Activated B cell treated with CpG ODN at 0.5 μM for 24 hours (primary cell): ENCODE measurements around the gene TANGO2. TPM values are rescaled to one million over a fixed set of nuclear protein-coding genes. Genes with fewer than 3 reads are reported as not detected.

Source experiments
- ATAC-seq: fragments of 200-7000 bp; cut with Tn5 transposase; one replicate; pipeline ENCODE4 v1.10.0; 2021; ENCODE audit warnings: low read depth, mild to moderate bottlenecking, moderate library complexity
- CTCF ChIA-PET: fragments of 350-600 bp; sonication (Branson Sonifier 250); formaldehyde crosslinking; loops from one replicate; lab custom pipeline; 2021; ENCODE audit warnings: antibody characterized with exemption; lab: Charles Lee
- POLR2A ChIA-PET: fragments of 350-600 bp; sonication (Branson Sonifier 250); formaldehyde crosslinking; loops from one replicate; lab custom pipeline; 2021; ENCODE audit warnings: antibody characterized with exemption; lab: Charles Lee
- DNase-seq: peaks from one replicate; pipeline ENCODE4 v3.0.0; 2022
- H3K27ac Mint-ChIP-seq: one replicate; pipeline ENCODE4 v1.8.0; 2020; ENCODE audit warnings: mixed read lengths
- H3K27me3 Mint-ChIP-seq: one replicate; pipeline ENCODE4 v1.8.0; 2021; ENCODE audit warnings: mixed read lengths
- H3K36me3 Mint-ChIP-seq: one replicate; pipeline ENCODE4 v1.8.0; 2021; ENCODE audit warnings: low read depth, mixed read lengths
- H3K4me1 Mint-ChIP-seq: one replicate; pipeline ENCODE4 v1.8.0; 2021; ENCODE audit warnings: mixed read lengths
- H3K4me3 Mint-ChIP-seq: one replicate; pipeline ENCODE4 v1.8.0; 2020; ENCODE audit warnings: mild to moderate bottlenecking, mixed read lengths
- H3K9me3 Mint-ChIP-seq: one replicate; pipeline ENCODE4 v1.8.0; 2020; ENCODE audit warnings: mixed read lengths
- intact Hi-C: fragments of 100-400 bp; cut with micrococcal nuclease; formaldehyde crosslinking; loops from one replicate; pipeline ENCODE4 v1.15.1; 2024
- total RNA-seq: library from RNA; stranded (reverse); gene quantifications from 2 replicates; pipeline ENCODE4 v1.2.3, GENCODE V29; 2022
- TF ChIP-seq, protein P1 (sequence below): fragments of 200-600 bp; IDR thresholded peaks from one replicate; pipeline ENCODE4 v1.8.0; 2022; ENCODE audit warnings: antibody characterized with exemption, mild to moderate bottlenecking

TANGO2 gene
- total RNA-seq, 1 donor from 2014 or later: 47.2 TPM

DNA sequence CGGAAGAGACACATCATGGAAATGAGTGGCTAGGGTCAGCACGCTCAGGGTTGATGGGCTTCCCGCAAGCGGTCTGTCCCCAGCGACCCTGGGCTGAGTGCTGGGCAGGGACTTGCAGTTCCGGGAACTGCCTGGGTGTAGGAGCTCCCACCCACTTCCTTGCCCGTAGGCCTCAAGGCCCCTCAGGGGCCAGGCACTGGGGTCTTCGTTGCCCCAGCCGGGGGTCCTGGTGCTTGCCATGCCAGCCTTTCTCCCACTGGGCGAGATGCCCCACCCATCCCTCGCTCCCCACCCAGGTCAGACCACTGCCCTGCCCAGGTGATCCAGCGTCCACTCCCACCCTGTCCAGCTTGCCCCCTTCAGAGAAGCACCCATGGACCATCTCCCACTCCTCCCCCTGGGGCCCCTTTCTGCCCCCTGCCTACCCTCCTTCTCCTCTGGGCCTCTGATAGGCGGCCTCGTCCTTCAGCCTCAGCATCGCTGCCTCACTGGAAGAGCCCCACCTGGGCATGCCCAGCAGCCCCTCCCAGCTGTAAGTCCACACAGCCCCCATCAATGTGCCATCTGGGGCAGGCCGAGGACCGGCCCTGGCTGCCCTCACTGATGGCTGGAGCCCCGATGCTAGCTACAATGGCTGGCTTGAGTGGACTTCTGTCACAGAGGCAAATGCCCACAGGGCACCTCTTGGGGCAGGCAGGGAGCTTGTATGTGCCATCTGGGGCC is 41.3 kb downstream of the TANGO2 start:
- Mint-ChIP-seq H3K4me3 (no peak overlapping the region), H3K36me3 (peaks cover 64% of the 10 kb centered on the region), H3K4me1 (no peaks in the 10 kb centered on the region), H3K27me3 (no peaks in the 10 kb centered on the region), H3K27ac (no peak overlapping the region), H3K9me3 (no peaks in the 10 kb centered on the region)
- ATAC-seq: no peak
- ChIA-PET POLR2A (no interaction called here), CTCF (no interaction called here)
- DNase-seq: no peak
- TF ChIP-seq, protein P1, sequence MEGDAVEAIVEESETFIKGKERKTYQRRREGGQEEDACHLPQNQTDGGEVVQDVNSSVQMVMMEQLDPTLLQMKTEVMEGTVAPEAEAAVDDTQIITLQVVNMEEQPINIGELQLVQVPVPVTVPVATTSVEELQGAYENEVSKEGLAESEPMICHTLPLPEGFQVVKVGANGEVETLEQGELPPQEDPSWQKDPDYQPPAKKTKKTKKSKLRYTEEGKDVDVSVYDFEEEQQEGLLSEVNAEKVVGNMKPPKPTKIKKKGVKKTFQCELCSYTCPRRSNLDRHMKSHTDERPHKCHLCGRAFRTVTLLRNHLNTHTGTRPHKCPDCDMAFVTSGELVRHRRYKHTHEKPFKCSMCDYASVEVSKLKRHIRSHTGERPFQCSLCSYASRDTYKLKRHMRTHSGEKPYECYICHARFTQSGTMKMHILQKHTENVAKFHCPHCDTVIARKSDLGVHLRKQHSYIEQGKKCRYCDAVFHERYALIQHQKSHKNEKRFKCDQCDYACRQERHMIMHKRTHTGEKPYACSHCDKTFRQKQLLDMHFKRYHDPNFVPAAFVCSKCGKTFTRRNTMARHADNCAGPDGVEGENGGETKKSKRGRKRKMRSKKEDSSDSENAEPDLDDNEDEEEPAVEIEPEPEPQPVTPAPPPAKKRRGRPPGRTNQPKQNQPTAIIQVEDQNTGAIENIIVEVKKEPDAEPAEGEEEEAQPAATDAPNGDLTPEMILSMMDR: no peak
- intact Hi-C loops: no loop called here

DNA sequence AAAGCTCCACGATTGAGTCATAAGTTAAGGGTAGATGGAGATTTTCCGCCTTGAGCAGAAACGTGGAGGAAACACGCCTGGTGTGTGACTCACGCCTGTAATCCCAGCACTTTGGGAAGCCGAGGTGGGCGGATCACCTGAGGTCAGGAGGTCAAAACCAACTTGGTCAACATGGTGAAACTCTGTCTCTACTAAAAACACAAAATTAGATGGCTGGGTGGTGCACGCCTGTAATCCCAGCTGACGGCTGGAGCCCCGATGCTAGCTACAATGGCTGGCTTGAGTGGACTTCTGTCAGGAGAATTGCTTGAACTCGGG is 41.8 kb downstream of the TANGO2 start:
- no peak overlapping the region for H3K27ac Mint-ChIP-seq
- CTCF ChIA-PET: no interaction called here

DNA sequence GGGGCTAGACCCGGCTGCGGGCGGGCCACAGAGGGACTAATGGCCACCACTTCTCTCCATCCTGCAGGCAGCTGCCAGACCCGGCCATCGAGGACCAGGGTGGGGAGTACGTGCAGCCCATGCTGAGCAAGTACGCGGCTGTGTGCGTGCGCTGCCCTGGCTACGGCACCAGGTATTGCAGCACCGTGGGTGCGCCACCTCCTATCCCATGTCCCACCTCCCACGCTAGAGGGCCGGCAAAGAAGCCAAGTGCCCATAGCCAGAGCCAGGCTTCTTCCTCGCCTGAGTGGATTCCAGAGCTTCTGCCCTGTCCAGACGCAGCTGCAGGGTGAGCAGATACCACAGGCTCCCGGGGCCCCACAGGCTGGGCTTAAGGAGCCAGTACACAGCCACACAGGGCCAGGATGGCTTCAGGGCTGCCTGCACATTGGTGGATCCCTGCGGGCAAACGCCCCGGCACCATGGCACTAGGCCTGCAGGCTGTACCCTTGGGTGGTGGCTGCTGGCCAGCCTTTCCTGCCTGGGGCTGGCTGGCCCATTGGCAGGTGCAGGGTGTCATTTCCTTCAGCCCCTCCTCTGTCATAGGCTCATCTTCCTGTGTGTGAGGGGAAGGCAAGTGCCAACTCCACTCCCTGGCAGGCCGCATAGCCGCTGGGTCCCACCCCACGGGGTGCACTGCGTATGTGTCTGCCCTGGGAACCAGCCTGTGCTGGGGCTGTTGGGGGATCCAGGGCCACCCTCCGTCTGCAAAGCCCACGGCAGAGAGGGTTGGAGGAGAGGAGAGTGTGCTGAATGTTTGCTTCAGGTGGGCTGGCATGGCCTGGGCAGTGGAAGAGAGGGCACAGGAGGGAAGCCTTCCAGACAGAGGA is 42.6 kb downstream of the TANGO2 start:
- H3K36me3 Mint-ChIP-seq: peaks cover 53% of the 10 kb centered on the region
- ATAC-seq: no peak
- no peak overlapping the region for H3K4me3 Mint-ChIP-seq
- no peaks in the 10 kb centered on the region for H3K4me1 Mint-ChIP-seq
- no peak for DNase-seq
- intact Hi-C loops: no loop called here
- no peak overlapping the region for H3K27ac Mint-ChIP-seq
- POLR2A ChIA-PET: no interaction called here
- TF ChIP-seq, protein P1: no peak
- CTCF ChIA-PET: no interaction called here
- no peaks in the 10 kb centered on the region for H3K27me3 Mint-ChIP-seq
- H3K9me3 Mint-ChIP-seq: no peaks in the 10 kb centered on the region

More for the DNA sequence above, 41.8 kb downstream of the TANGO2 start:
- H3K36me3 Mint-ChIP-seq: peaks cover 61% of the 10 kb centered on the region
- POLR2A ChIA-PET: no interaction called here
- no peaks in the 10 kb centered on the region for H3K9me3 Mint-ChIP-seq
- TF ChIP-seq, protein P1: no peak
- no peaks in the 10 kb centered on the region for H3K27me3 Mint-ChIP-seq
- no peaks in the 10 kb centered on the region for H3K4me1 Mint-ChIP-seq
- intact Hi-C loops: no loop called here
- H3K4me3 Mint-ChIP-seq: no peak overlapping the region
- no peak for DNase-seq
- no peak for ATAC-seq

DNA sequence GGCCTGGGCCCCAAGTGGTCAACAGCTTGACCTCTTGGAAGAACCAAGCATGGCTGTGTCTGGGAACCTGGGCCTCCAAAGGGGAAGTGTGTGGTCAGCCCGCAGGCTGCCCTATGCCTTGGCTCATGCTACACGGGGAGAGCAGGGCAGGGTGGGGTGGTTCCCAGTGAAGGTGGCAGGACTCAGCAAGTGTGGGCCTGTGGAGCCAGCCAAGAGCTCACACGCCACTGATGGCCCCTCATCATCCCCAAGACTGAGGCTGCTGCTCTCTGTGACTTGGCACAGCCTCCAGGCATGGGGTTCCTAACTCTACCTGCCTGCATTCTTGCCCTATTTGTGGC is 43.2 kb downstream of the TANGO2 start:
- CTCF ChIA-PET: no interaction called here
- no peak for ATAC-seq
- peaks cover 47% of the 10 kb centered on the region for H3K36me3 Mint-ChIP-seq

More for the DNA sequence above, 43.2 kb downstream of the TANGO2 start:
- Mint-ChIP-seq H3K9me3 (no peaks in the 10 kb centered on the region), H3K27ac (no peak overlapping the region), H3K4me1 (no peaks in the 10 kb centered on the region), H3K4me3 (no peak overlapping the region), H3K27me3 (no peaks in the 10 kb centered on the region)
- TF ChIP-seq, protein P1: no peak
- POLR2A ChIA-PET: no interaction called here
- DNase-seq: no peak
- intact Hi-C loops: no loop called here
